ENCODE measurements around the gene GPC6. TPM values are rescaled to one million over a fixed set of nuclear protein-coding genes. Genes with fewer than 3 reads are reported as not detected.

Gene GPC6
- total RNA-seq, result 16.5 and 23.1 TPM in 2 replicates

GRCh38 chr13:93226623-93227279 is at the start of gene GPC6:
Gene GPC6, plus strand, starts transcription at chr13:93226807.

Measured in aortic smooth muscle cell (primary cell).